Hepatocyte (in vitro differentiated cells): Measurements from ENCODE around the gene CDRT4. TPM values are rescaled to one million over a fixed set of nuclear protein-coding genes. Genes with fewer than 3 reads are reported as not detected.

ENCODE experiments used
- DNase-seq: peaks from one replicate; pipeline ENCODE4 v3.0.0-alpha.2; 2016; ENCODE audit warnings: low spot score
- H2AFZ ChIP-seq: fragments of 200-600 bp; sonication (generic); 2 replicates; pipeline ENCODE4 v1.6.0; 2016; ENCODE audit warnings: antibody characterized with exemption, mild to moderate bottlenecking
- H3K27ac ChIP-seq: fragments of 200-600 bp; sonication (generic); 2 replicates; pipeline ENCODE4 v1.5.1; 2016; ENCODE audit warnings: mild to moderate bottlenecking
- H3K27me3 ChIP-seq: fragments of 200-600 bp; sonication (generic); 2 replicates; pipeline ENCODE4 v1.6.1; 2016
- H3K36me3 ChIP-seq: fragments of 200-600 bp; sonication (generic); replicated peaks from 2 replicates; pipeline ENCODE4 v1.5.1; 2016; ENCODE audit warnings: low read depth; ENCODE audit not compliant: insufficient read depth
- H3K4me1 ChIP-seq: fragments of 200-600 bp; sonication (generic); 2 replicates; pipeline ENCODE4 v1.5.1; 2016; ENCODE audit warnings: mild to moderate bottlenecking, moderate library complexity; ENCODE audit not compliant: insufficient read depth
- H3K4me2 ChIP-seq: fragments of 200-600 bp; sonication (generic); 2 replicates; pipeline ENCODE4 v1.6.0; 2016
- H3K4me3 ChIP-seq: fragments of 200-600 bp; sonication (generic); 2 replicates; pipeline ENCODE4 v1.5.1; 2016; ENCODE audit warnings: mild to moderate bottlenecking
- H3K79me2 ChIP-seq: fragments of 200-600 bp; sonication (generic); 2 replicates; pipeline ENCODE4 v1.6.0; 2017; ENCODE audit warnings: mild to moderate bottlenecking
- H3K9me2 ChIP-seq: fragments of 200-600 bp; sonication (generic); replicated peaks from 2 replicates; pipeline ENCODE4 v1.6.0; 2017; ENCODE audit warnings: mild to moderate bottlenecking; ENCODE audit not compliant: insufficient read depth
- H3K9me3 ChIP-seq: fragments of 200-600 bp; sonication (generic); 2 replicates; pipeline ENCODE4 v1.5.1; 2016; ENCODE audit warnings: low read depth, mild to moderate bottlenecking
- H4K20me1 ChIP-seq: fragments of 200-600 bp; sonication (generic); 2 replicates; pipeline ENCODE4 v1.6.0; 2016; ENCODE audit warnings: mild to moderate bottlenecking; ENCODE audit not compliant: insufficient read depth, poor library complexity, severe bottlenecking
- CTCF ChIP-seq: fragments of 200-600 bp; sonication (generic); IDR thresholded peaks from 2 replicates; pipeline ENCODE4 v1.5.1; 2016; ENCODE audit warnings: antibody characterized with exemption, mild to moderate bottlenecking; ENCODE audit not compliant: poor library complexity
- EZH2 ChIP-seq: fragments of 200-600 bp; sonication (generic); IDR thresholded peaks from 2 replicates; pipeline ENCODE4 v1.6.1; 2016; ENCODE audit warnings: antibody characterized with exemption, mild to moderate bottlenecking, borderline replicate concordance
- EZH2phosphoT487 ChIP-seq: fragments of 200-600 bp; sonication (generic); IDR thresholded peaks from one replicate; pipeline ENCODE4 v1.6.1; 2018; ENCODE audit warnings: antibody characterized with exemption, mild to moderate bottlenecking, low read depth, moderate library complexity; ENCODE audit not compliant: unreplicated experiment, severe bottlenecking
- WGBS: methylation state at CpG from one replicate; pipeline ENCODE4 v1.1.6; 2016; ENCODE audit warnings: low lambda C conversion rate; ENCODE audit errors: missing lambda C conversion rate; 5-methylcytosine and 5-hydroxymethylcytosine counted together
- polyA plus RNA-seq: library from polyadenylated mRNA; unstranded; fragments of >200 nt; fragmentation: Nextera tagmentation; extraction: Ambion mirVana; gene quantifications from 2 replicates; pipeline ENCODE4 v1.2.1, GENCODE V29; 2016
- total RNA-seq: library from RNA; depleted of rRNA; stranded (reverse); fragments of >200 nt; gene quantifications from 2 replicates; pipeline ENCODE4 v1.2.3, GENCODE V29; 2014

CDRT4 gene
- total and polyA plus RNA-seq, 2 experiments from 2014 or later: 2.7 to 9.6 TPM

- Histone ChIP-seq H3K4me2 (no peak overlapping the region), H2AFZ (no peak overlapping the region), H3K27ac (no peak overlapping the region), H3K4me3 (no peak overlapping the region), H4K20me1 (no peaks in the 10 kb centered on the region), H3K9me3 (no peaks in the 10 kb centered on the region), H3K79me2 (no peaks in the 10 kb centered on the region), H3K27me3 (no peaks in the 10 kb centered on the region), H3K36me3 (no peaks in the 10 kb centered on the region), H3K9me2 (no peaks in the 10 kb centered on the region), H3K4me1 (no peaks in the 10 kb centered on the region)
- no peak for TF ChIP-seq CTCF
- no peak for TF ChIP-seq EZH2phosphoT487
- TF ChIP-seq EZH2: no peak
- over 99% methylated on average over 7 of the region's 7 CpGs for WGBS
- DNase-seq: no peak
Observed at GRCh38 chr17:15496735-15497670, 29.6 kb upstream of the CDRT4 start.

GRCh38 chr17:15494821-15495220 is 27.4 kb upstream of the CDRT4 start:
- Histone ChIP-seq H3K4me1 (peaks cover 8% of the 10 kb centered on the region), H3K79me2 (no peaks in the 10 kb centered on the region), H3K4me3 (no peak overlapping the region), H3K9me2 (no peaks in the 10 kb centered on the region), H3K27me3 (no peaks in the 10 kb centered on the region), H3K36me3 (no peaks in the 10 kb centered on the region), H3K27ac (no peak overlapping the region), H3K9me3 (no peaks in the 10 kb centered on the region), H4K20me1 (no peaks in the 10 kb centered on the region), H2AFZ (no peak overlapping the region), H3K4me2 (no peak overlapping the region)
- DNase-seq: no peak
- TF ChIP-seq EZH2 (no peak), EZH2phosphoT487 (no peak)

GRCh38 chr17:15493693-15494035 is 26.2 kb upstream of the CDRT4 start:
- no peaks in the 10 kb centered on the region for H3K9me2 ChIP-seq
- no peaks in the 10 kb centered on the region for H3K79me2 ChIP-seq
- H3K27ac ChIP-seq: no peak overlapping the region
- no peak overlapping the region for H3K4me3 ChIP-seq
- H3K27me3 ChIP-seq: no peaks in the 10 kb centered on the region
- WGBS: 0% methylated on average over 1 of the region's 1 CpG
- peaks cover 8% of the 10 kb centered on the region for H3K4me1 ChIP-seq
- H3K36me3 ChIP-seq: no peaks in the 10 kb centered on the region
- no peak for TF ChIP-seq CTCF
- no peak for TF ChIP-seq EZH2
- no peak for TF ChIP-seq EZH2phosphoT487
- no peaks in the 10 kb centered on the region for H4K20me1 ChIP-seq
- H2AFZ ChIP-seq: no peak overlapping the region
- no peak for DNase-seq
- no peaks in the 10 kb centered on the region for H3K9me3 ChIP-seq
- H3K4me2 ChIP-seq: no peak overlapping the region
